ENCODE data around the gene DLG5. TPM values are rescaled to one million over a fixed set of nuclear protein-coding genes. Genes with fewer than 3 reads are reported as not detected.

DLG5 gene
- total RNA-seq, 4 donors from 2014 or later = 117 to 196 (median 147) TPM

DNA sequence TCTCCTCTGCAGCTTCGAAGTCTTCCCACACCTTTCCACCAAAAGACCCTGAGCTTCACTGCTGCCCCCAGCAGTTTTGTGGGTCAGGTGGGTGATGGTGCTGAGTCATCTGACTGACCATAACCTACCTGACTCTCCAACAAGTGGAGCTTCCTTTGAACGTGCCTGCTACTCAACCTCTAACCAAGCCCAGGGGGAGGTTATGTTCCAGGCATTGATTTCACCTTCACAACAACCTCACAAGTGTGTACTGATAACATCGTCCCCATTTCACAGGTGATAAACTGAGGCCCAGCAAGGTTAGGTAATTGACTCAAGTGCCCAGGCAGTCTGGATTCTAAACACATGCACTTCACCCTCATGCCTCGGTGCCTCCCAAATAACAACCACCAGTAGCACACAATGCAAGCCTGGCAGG, 66.7 kb downstream of the DLG5 start:
- TF ChIP-seq POLR2AphosphoS5 (IDR thresholded peaks at IDR 0.05) (no peak), EP300 (IDR thresholded peaks at IDR 0.05) (no peak), POLR2A (IDR thresholded peaks at IDR 0.05) (no peak)
- TF ChIP-seq, protein P1, sequence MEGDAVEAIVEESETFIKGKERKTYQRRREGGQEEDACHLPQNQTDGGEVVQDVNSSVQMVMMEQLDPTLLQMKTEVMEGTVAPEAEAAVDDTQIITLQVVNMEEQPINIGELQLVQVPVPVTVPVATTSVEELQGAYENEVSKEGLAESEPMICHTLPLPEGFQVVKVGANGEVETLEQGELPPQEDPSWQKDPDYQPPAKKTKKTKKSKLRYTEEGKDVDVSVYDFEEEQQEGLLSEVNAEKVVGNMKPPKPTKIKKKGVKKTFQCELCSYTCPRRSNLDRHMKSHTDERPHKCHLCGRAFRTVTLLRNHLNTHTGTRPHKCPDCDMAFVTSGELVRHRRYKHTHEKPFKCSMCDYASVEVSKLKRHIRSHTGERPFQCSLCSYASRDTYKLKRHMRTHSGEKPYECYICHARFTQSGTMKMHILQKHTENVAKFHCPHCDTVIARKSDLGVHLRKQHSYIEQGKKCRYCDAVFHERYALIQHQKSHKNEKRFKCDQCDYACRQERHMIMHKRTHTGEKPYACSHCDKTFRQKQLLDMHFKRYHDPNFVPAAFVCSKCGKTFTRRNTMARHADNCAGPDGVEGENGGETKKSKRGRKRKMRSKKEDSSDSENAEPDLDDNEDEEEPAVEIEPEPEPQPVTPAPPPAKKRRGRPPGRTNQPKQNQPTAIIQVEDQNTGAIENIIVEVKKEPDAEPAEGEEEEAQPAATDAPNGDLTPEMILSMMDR (IDR thresholded peaks at IDR 0.05) = no peak
- H3K36me3 ChIP-seq = no peaks in the 10 kb centered on the region
- 80% methylated on average over 4 of the region's 4 CpGs for WGBS
- no peak overlapping the region for H3K27ac ChIP-seq
- H3K4me3 ChIP-seq = no peak overlapping the region
- DNase-seq (ENCODE audit: low spot score in 2 of 2) = no peak
- H3K4me1 ChIP-seq = peaks cover 43% of the 10 kb centered on the region
- H3K9me3 ChIP-seq = no peaks in the 10 kb centered on the region
- H3K27me3 ChIP-seq = no peaks in the 10 kb centered on the region

DNA sequence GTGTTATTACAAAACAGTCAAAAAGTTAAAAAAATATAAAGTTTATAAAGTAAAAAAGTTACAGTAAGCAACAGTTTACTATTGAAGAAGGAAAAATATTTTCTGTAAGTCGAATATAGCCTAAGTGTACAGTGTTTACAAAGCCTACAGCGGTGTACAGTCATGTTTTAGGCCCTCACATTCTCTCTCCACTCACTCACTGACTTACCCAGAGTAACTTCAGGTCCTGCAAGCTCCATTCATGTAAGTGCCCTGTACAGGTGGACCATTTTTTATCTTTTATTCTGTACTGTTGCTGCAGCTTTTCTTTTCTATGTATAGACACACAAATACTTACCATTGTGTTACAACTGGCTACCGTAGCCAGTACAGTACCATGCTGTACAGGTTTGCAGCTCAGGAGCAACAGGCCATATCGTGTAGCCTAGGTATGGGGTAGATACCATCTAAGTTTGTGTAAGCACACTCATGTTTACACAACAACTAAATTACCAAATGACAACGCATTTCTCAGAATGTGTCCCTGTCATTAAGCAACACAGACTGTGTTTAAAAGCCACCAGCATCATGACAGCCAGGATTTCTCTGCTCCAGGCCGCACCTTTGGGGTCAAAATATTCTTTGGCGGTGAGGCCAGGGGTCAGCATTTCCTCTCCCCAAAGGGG, 67.2 kb downstream of the DLG5 start:
- WGBS = 83% methylated on average over 7 of the region's 7 CpGs
- Histone ChIP-seq H3K4me1 (peaks cover 45% of the 10 kb centered on the region), H3K9me3 (no peaks in the 10 kb centered on the region), H3K4me3 (no peak overlapping the region), H3K27me3 (no peaks in the 10 kb centered on the region), H3K27ac (no peak overlapping the region), H3K36me3 (peaks cover 2% of the 10 kb centered on the region)
- DNase-seq (ENCODE audit: low spot score in 2 of 2) = no peak
- TF ChIP-seq EP300 (IDR thresholded peaks at IDR 0.05) (no peak), POLR2AphosphoS5 (IDR thresholded peaks at IDR 0.05) (no peak), POLR2A (IDR thresholded peaks at IDR 0.05) (no peak)
- TF ChIP-seq, protein P1 (IDR thresholded peaks at IDR 0.05) = no peak

DNA sequence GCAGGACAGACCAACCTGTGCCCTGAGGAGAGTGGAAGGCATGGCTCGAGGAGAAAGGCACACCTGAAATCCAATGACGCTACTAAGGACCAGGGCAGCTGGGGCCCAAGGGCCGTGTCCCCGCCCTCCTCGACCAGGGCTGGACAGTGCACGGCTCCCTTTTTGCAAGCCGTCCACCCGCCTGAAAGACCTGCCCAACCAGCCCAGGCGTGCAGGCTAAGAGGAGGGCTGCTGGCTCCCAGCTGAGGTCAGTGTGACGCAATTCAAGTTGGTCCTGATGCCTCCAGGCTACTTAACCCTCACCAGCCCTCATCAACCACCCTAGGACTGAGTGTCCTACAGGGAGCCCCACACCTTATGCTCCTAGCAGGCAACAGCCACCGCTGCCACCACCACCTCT, 69.3 kb downstream of the DLG5 start:
- WGBS = 73% methylated on average over 3 of the region's 11 CpGs
- Histone ChIP-seq H3K36me3 (peaks cover 19% of the 10 kb centered on the region), H3K9me3 (no peaks in the 10 kb centered on the region), H3K27ac (no peak overlapping the region), H3K4me1 (peaks cover 45% of the 10 kb centered on the region), H3K27me3 (no peaks in the 10 kb centered on the region), H3K4me3 (no peak overlapping the region)
- DNase-seq (ENCODE audit: low spot score in 2 of 2) = no peak
- no peak for TF ChIP-seq POLR2A (IDR thresholded peaks at IDR 0.05)
- no peak for TF ChIP-seq EP300 (IDR thresholded peaks at IDR 0.05)
- TF ChIP-seq, protein P1 (IDR thresholded peaks at IDR 0.05) = no peak
- TF ChIP-seq POLR2AphosphoS5 (IDR thresholded peaks at IDR 0.05) = no peak

DNA sequence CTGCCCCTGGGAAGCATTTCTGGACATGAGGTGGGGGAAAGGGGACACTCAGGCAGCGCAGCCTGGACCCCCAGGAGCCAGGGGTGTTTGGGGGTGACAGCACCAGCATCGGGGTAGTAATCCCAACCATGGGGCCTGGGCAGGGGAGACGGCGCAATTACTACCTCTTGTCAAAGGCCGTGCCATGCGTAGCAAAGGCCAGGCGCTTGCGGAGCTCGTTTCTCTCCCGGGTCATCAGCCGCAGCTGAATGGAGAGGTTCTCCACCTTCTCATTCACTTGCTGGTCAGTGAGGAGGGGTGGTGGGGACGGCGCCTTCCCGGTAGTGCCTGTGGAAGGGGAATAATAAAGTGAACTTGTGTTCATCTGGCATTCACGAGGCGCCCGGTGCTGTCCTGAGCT, 70.0 kb downstream of the DLG5 start:
- Histone ChIP-seq H3K36me3 (peaks cover 26% of the 10 kb centered on the region), H3K27ac (no peak overlapping the region), H3K9me3 (no peaks in the 10 kb centered on the region), H3K4me1 (peaks cover 42% of the 10 kb centered on the region), H3K27me3 (no peaks in the 10 kb centered on the region), H3K4me3 (no peak overlapping the region)
- DNase-seq (ENCODE audit: low spot score in 2 of 2) = no peak
- 95% methylated on average over 11 of the region's 17 CpGs for WGBS
- TF ChIP-seq, protein P1 (IDR thresholded peaks at IDR 0.05) = no peak
- TF ChIP-seq EP300 (IDR thresholded peaks at IDR 0.05) (no peak), POLR2AphosphoS5 (IDR thresholded peaks at IDR 0.05) (no peak), POLR2A (IDR thresholded peaks at IDR 0.05) (no peak)

DNA sequence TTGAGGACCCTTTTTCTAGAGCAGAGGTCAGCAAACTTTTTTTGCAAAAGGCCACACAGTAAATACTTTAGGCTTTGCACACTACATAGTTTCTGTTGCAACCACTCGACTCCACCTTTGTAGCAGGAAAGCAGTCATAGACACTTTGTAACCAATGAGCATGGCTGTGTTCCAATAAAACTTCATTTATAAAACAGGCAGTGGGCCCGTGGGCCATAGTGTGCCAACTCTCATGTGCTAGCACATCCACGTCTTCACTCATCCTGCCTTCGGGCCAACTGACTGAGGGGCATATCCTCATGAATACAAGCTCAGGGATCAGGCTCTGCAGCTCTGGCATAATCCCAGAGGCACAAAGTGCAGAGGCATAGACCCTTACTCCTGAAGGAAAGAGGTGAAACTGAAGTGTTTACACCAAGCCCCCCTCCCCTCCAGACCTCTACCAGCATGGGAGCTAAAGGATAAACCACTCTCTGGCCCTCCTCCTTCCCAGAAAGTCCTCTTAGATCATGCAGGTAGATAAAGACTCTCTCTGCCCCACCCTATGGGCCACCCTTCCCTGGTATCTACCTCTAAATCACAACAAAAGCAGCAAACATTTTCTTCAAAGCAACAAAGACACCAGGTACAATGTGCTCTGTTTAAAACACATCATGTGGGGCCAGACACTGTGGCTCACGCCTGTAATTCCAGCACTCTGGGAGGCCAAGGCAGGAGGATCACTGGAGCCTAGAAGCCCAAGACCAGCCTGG, 71.0 kb downstream of the DLG5 start:
- DNase-seq (ENCODE audit: low spot score in 2 of 2) = no peak
- 50% methylated on average over 5 of the region's 5 CpGs for WGBS
- Histone ChIP-seq H3K9me3 (no peaks in the 10 kb centered on the region), H3K27ac (peak overlapping the region; percentile 47), H3K27me3 (no peaks in the 10 kb centered on the region), H3K4me1 (peaks cover 42% of the 10 kb centered on the region), H3K36me3 (peaks cover 34% of the 10 kb centered on the region), H3K4me3 (no peak overlapping the region)
- TF ChIP-seq POLR2AphosphoS5 (IDR thresholded peaks at IDR 0.05) (no peak), EP300 (IDR thresholded peaks at IDR 0.05) (no peak), POLR2A (IDR thresholded peaks at IDR 0.05) (no peak)
- TF ChIP-seq, protein P1 (IDR thresholded peaks at IDR 0.05) = no peak

Measured in suprapubic skin (tissue), 4 donors.